OCI-LY1 (cell line): ENCODE results near the gene RAB6B.

Source experiments
- H2AFZ ChIP-seq: fragments of 200-600 bp; sonication (generic), shearing (Covaris generic); 2 replicates; pipeline ENCODE4 v1.6.0; 2014; ENCODE audit warnings: antibody characterized with exemption, mild to moderate bottlenecking, low read length
- H3F3A ChIP-seq: fragments of 200-600 bp; sonication (generic), shearing (Covaris generic); 2 replicates; pipeline ENCODE4 v1.6.0; 2014; ENCODE audit warnings: mild to moderate bottlenecking, antibody characterized with exemption, low read length, moderate library complexity; ENCODE audit not compliant: insufficient read depth
- H3K27ac ChIP-seq: fragments of 200-600 bp; sonication (generic); 2 replicates; pipeline ENCODE4 v1.5.1; 2014; ENCODE audit warnings: low read length, mixed run types, mild to moderate bottlenecking, low read depth; ENCODE audit not compliant: poor library complexity, severe bottlenecking
- H3K27me3 ChIP-seq: fragments of 200-600 bp; sonication (generic); 2 replicates; pipeline ENCODE4 v1.6.0; 2014; ENCODE audit warnings: antibody characterized with exemption, mild to moderate bottlenecking, low read length, moderate library complexity; ENCODE audit not compliant: insufficient read depth
- H3K36me3 ChIP-seq: fragments of 200-600 bp; sonication (generic); 2 replicates; pipeline ENCODE4 v1.6.1; 2014; ENCODE audit warnings: mild to moderate bottlenecking, antibody characterized with exemption, low read length, moderate library complexity, mixed read lengths; ENCODE audit not compliant: insufficient read depth
- H3K4me1 ChIP-seq: fragments of 200-600 bp; sonication (generic); 2 replicates; pipeline ENCODE4 v1.5.1; 2014; ENCODE audit warnings: mild to moderate bottlenecking, low read length, moderate library complexity; ENCODE audit not compliant: insufficient read depth, severe bottlenecking
- H3K4me2 ChIP-seq: fragments of 200-600 bp; sonication (generic), shearing (Covaris generic); 2 replicates; pipeline ENCODE4 v1.6.1; 2014; ENCODE audit warnings: low read length
- H3K4me3 ChIP-seq: fragments of 200-600 bp; sonication (generic); 2 replicates; pipeline ENCODE4 v1.5.1; 2014; ENCODE audit warnings: low read length, low read depth, mild to moderate bottlenecking, mixed read lengths; ENCODE audit not compliant: poor library complexity, severe bottlenecking
- H3K79me2 ChIP-seq: fragments of 200-600 bp; shearing (Covaris generic); 2 replicates; pipeline ENCODE4 v1.6.1; 2016; ENCODE audit warnings: mixed run types, low read length, mixed read lengths; ENCODE audit not compliant: insufficient read depth
- H3K9ac ChIP-seq: fragments of 200-600 bp; sonication (generic), shearing (Covaris generic); 2 replicates; pipeline ENCODE4 v1.6.1; 2014; ENCODE audit warnings: mild to moderate bottlenecking, low read length, mixed read lengths
- H3K9me2 ChIP-seq: fragments of 200-600 bp; sonication (generic), shearing (Covaris generic); 2 replicates; pipeline ENCODE4 v1.6.1; 2014; ENCODE audit warnings: low read depth, mild to moderate bottlenecking, low read length, mixed read lengths
- H3K9me3 ChIP-seq: fragments of 200-600 bp; shearing (Covaris generic); 2 replicates; pipeline ENCODE4 v1.6.1; 2014; ENCODE audit warnings: low read length, mixed read lengths
- H4K20me1 ChIP-seq: fragments of 200-600 bp; sonication (generic), shearing (Covaris generic); 2 replicates; pipeline ENCODE4 v1.6.0; 2016; ENCODE audit warnings: mild to moderate bottlenecking, low read length; ENCODE audit not compliant: insufficient read depth
- CTCF ChIP-seq: fragments of 200-600 bp; sonication (generic), shearing (Covaris generic); IDR thresholded peaks from 2 replicates; pipeline ENCODE4 v1.5.1; 2017; ENCODE audit warnings: mild to moderate bottlenecking, antibody characterized with exemption, low read length, moderate library complexity, mixed read lengths
- EZH2 ChIP-seq: fragments of 200-600 bp; sonication (generic), shearing (Covaris generic); IDR thresholded peaks from 2 replicates; pipeline ENCODE4 v1.8.0; 2017; ENCODE audit warnings: borderline replicate concordance, mixed run types, mild to moderate bottlenecking, antibody characterized with exemption, low read length, moderate library complexity, mixed read lengths

RAB6B gene

GRCh38 chr3:133937756-133938601, 42.3 kb upstream of the RAB6B start:
- no peaks in the 10 kb centered on the region for H3K9me3 ChIP-seq
- H3K79me2 ChIP-seq, result no peaks in the 10 kb centered on the region
- H3K27ac ChIP-seq, result no peak overlapping the region
- H4K20me1 ChIP-seq, result no peaks in the 10 kb centered on the region
- H2AFZ ChIP-seq, result no peak overlapping the region
- no peak overlapping the region for H3K4me2 ChIP-seq
- no peaks in the 10 kb centered on the region for H3F3A ChIP-seq
- H3K36me3 ChIP-seq, result no peaks in the 10 kb centered on the region
- no peaks in the 10 kb centered on the region for H3K4me1 ChIP-seq
- no peak overlapping the region for H3K4me3 ChIP-seq
- H3K27me3 ChIP-seq, result no peaks in the 10 kb centered on the region
- TF ChIP-seq CTCF (no peak), EZH2 (no peak)
- no peaks in the 10 kb centered on the region for H3K9me2 ChIP-seq
- H3K9ac ChIP-seq, result no peak overlapping the region

- Histone ChIP-seq H3F3A (no peaks in the 10 kb centered on the region), H3K4me2 (no peak overlapping the region), H3K4me3 (no peak overlapping the region), H3K27ac (no peak overlapping the region), H3K79me2 (no peaks in the 10 kb centered on the region), H3K9me3 (no peaks in the 10 kb centered on the region), H3K9me2 (no peaks in the 10 kb centered on the region), H3K36me3 (no peaks in the 10 kb centered on the region), H2AFZ (no peak overlapping the region), H3K27me3 (no peaks in the 10 kb centered on the region), H3K4me1 (no peaks in the 10 kb centered on the region), H3K9ac (no peak overlapping the region), H4K20me1 (no peaks in the 10 kb centered on the region)
- TF ChIP-seq CTCF, result no peak
- no peak for TF ChIP-seq EZH2
These were observed 41.5 kb upstream of the RAB6B start for GRCh38 chr3:133937061-133937686.

- no peak overlapping the region for H3K9ac ChIP-seq
- H3K27ac ChIP-seq, result no peak overlapping the region
- H3K9me2 ChIP-seq, result no peaks in the 10 kb centered on the region
- H4K20me1 ChIP-seq, result no peaks in the 10 kb centered on the region
- no peaks in the 10 kb centered on the region for H3K36me3 ChIP-seq
- no peaks in the 10 kb centered on the region for H3F3A ChIP-seq
- no peaks in the 10 kb centered on the region for H3K4me1 ChIP-seq
- H2AFZ ChIP-seq, result no peak overlapping the region
- TF ChIP-seq CTCF (no peak), EZH2 (no peak)
- H3K4me3 ChIP-seq, result no peak overlapping the region
- H3K4me2 ChIP-seq, result no peak overlapping the region
- no peaks in the 10 kb centered on the region for H3K79me2 ChIP-seq
- H3K27me3 ChIP-seq, result no peaks in the 10 kb centered on the region
- H3K9me3 ChIP-seq, result no peaks in the 10 kb centered on the region
These were observed 40.4 kb upstream of the RAB6B start for GRCh38 chr3:133935843-133936769.
